GM12892 (cell line): ENCODE measurements around the gene SMIM11.
"Not testable (repeated sequence)": the region's sequence is repeated elsewhere in the genome, so short reads cannot be mapped to it uniquely, and the experiment has no call there.

Source experiments
- DNase-seq: peaks from one replicate; pipeline ENCODE4 v3.0.0; 2011; ENCODE audit not compliant: insufficient read length
- FAIRE-seq: peaks from 2 replicates; lab custom pipeline; 2011; peaks lifted over from hg19 to GRCh38; lab: Jason Lieb, UNC
- POLR2A ChIP-seq: IDR thresholded peaks from 2 replicates; pipeline ENCODE4 v1.6.1; 2011; ENCODE audit warnings: low read depth, low read length, control low read depth
- POLR2AphosphoS5 ChIP-seq: IDR thresholded peaks from 2 replicates; pipeline ENCODE4 v1.6.1; 2011; ENCODE audit warnings: low read depth, low read length, control low read depth
- TAF1 ChIP-seq: IDR thresholded peaks from 2 replicates; pipeline ENCODE4 v1.6.1; 2011; ENCODE audit warnings: low read depth, mild to moderate bottlenecking, control low read depth, low read length, borderline replicate concordance

SMIM11 gene

DNA sequence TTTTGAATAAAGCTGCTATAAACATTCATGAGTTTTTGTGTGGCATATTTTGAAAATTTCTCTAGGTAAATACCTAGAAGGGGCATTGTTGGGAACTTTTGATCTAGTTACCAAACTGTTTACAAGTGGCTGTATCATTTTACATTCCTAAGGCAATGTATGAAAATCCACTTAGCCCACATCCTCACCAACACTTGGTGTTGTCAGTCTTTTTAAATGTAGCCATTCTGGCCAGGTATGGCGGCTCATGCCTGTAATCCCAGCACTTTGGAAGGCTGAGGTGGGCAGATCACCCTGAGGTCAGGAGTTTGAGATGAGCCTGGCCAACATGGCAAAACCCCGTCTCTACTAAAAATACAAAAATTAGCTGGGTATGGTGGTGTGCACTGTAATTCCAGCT, 17.4 kb upstream of the SMIM11 start:
- FAIRE-seq (no peak), DNase-seq (no peak)
- TF ChIP-seq POLR2A (no peak), POLR2AphosphoS5 (no peak), TAF1 (no peak)

GRCh38 chr21:34358866-34359265, 16.4 kb upstream of the SMIM11 start:
- FAIRE-seq, result no peak

DNA sequence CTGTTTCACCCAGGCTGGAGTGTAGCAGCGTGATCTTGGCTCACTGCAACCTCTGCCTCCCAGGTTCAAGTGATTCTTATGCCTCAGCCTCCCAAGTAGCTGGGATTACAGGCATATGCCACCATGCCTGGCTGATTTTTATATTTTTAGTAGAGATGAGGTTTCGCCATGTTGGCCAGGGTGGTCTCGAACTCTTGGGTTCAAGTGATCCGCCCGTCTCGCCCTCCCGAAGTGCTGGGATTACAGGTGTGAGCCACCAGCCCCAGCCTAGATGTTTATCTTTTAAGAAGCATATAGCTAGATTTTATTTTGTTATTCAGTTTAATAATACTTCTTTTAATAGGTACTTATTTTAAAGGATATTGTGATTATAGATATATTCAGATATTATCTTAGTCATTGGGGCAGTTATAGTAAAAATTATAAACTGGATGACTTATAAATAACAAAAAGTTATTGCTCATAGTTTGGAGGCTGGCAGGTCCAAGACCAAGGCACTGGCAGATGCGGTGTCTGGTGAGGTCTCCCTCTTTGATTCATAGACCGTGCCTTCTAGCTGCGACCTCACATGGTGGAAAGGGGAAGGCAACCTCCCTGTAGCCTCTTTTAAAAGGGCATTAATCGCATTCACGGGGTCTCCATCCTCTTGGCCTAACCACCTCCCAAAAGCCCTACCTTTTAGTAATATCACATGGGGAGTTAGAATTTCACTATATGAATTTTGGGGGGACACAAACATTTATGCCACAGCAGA, 14.6 kb upstream of the SMIM11 start:
- TF ChIP-seq TAF1, result no peak
- TF ChIP-seq POLR2A, result no peak
- no peak for TF ChIP-seq POLR2AphosphoS5
- DNase-seq, result no peak
- FAIRE-seq, result no peak

More at GRCh38 chr21:34358866-34359265, 16.4 kb upstream of the SMIM11 start:
- TF ChIP-seq TAF1 (no peak), POLR2AphosphoS5 (no peak), POLR2A (no peak)
- DNase-seq, result no peak

GRCh38 chr21:34362136-34362444, 13.2 kb upstream of the SMIM11 start:
- FAIRE-seq, result no peak
- TF ChIP-seq POLR2AphosphoS5 (no peak), TAF1 (no peak), POLR2A (no peak)
- DNase-seq, result no peak

DNA sequence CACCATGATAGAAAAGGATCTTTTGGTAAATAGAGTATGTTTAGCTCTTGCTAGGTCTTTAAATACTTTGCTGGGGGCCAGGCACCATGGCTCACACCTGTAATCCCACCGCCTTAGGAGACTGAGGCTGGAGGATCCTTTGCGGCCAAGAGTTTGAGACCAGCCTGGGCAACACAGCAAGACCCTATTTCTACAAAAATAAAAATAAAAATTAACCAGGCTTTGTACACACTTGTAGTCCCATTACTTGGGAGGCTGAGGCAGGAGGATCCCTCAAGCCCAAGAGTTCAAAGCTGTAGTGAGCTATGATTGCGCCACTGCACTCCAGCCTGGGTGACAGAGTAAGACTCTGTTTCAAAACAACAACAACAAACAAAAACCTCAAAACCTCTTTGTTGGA, 12.6 kb upstream of the SMIM11 start:
- FAIRE-seq (no peak), DNase-seq (no peak)
- TF ChIP-seq TAF1, result no peak
- TF ChIP-seq POLR2AphosphoS5, result no peak
- TF ChIP-seq POLR2A, result no peak

GRCh38 chr21:34363733-34364132, 11.6 kb upstream of the SMIM11 start, which contains the start of gene KCNE2:
KCNE2 (plus strand) TSS chr21:34364006; CDS start chr21:34370479, 6,473 bp downstream.
- DNase-seq, result no peak
- no peak for FAIRE-seq
- TF ChIP-seq TAF1, result no peak

DNA sequence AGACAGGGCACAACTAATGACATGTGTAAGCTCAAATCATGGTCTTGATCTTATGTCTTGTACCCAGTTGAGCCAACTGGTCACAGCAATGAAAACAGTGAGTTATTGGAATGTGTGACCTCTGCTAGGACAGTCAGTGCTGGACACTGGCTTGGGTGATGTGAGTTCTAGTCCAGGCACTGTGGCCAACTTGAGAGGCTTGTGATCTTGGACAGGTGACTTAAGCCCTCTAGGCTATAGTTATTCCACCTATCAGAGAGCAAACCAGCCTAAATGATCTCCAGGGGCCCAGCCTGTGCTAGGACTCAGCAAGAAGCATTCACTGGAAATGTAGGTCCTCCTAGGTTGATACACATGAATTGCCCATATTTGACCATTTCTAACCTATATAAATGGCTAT, 10.4 kb upstream of the SMIM11 start:
- no peak for TF ChIP-seq TAF1
- TF ChIP-seq POLR2A, result no peak
- no peak for TF ChIP-seq POLR2AphosphoS5
- FAIRE-seq (no peak), DNase-seq (no peak)

GRCh38 chr21:34365809-34366208, 9.5 kb upstream of the SMIM11 start:
- DNase-seq, result no peak
- TF ChIP-seq POLR2A, result no peak
- FAIRE-seq, result no peak

DNA sequence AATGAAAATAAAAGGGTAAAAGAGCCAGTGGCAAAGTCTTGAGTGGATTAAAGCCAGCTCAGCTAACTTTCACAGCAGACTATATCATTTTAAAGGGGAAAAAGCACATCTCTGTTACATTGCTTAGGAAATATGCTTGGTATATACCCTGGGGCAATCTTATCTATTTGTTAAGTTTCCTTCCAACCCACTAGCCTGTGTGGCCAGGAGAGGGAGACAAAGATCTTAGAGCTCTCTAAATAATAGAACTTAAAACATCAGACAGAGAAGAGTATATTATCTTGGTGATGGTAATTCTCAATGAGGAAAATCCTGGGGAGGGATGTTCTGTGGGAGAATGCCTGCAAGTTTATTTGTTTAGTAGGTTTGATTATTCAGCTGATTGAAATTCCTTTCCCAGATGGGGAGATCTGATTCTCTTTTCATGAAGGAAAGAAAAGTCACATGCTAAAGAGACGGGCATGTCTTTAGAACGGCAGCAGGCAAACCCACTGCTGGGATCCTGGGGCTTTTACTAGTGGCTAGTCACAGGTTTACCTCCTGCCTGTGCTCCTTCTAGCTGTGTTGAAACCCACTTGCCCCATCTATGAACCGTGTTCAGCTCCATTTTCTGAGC, 7.9 kb upstream of the SMIM11 start:
- no peak for DNase-seq
- FAIRE-seq, result no peak

GRCh38 chr21:34369741-34370140, 5.6 kb upstream of the SMIM11 start:
- no peak for FAIRE-seq
- no peak for DNase-seq
- no peak for TF ChIP-seq POLR2A
- TF ChIP-seq TAF1, result no peak
- TF ChIP-seq POLR2AphosphoS5, result no peak

More for the DNA sequence above, 7.9 kb upstream of the SMIM11 start:
- TF ChIP-seq TAF1 (no peak), POLR2AphosphoS5 (no peak), POLR2A (no peak)

- no peak for TF ChIP-seq TAF1
- no peak for TF ChIP-seq POLR2AphosphoS5
- no peak for TF ChIP-seq POLR2A
- FAIRE-seq (no peak), DNase-seq (no peak)
Measured at GRCh38 chr21:34372321-34372720, 3.0 kb upstream of the SMIM11 start.

- FAIRE-seq, DNase-seq: not testable (repeated sequence)
Measured at GRCh38 chr21:34374462-34374861, 845 bp upstream of the SMIM11 start.

DNA sequence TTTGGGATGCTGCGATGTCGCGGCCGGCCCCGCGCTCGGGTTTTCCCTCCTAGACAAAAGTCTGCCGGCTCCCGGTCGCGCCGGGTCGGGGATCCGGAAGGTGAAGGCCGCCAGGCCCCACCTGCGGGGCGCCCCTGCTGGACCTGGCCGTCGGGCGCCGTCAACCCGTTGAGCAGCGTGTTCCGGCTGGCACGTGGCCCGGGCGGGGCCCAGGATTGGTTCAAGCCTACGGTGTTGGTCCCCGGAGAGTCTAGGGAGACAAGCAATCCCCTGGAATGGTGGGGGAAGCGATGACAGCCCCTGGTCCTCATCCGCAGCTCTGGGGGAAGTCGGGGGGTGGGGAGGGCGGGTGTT, 289 bp downstream of the SMIM11 start:
- not testable (repeated sequence) for FAIRE-seq, DNase-seq

DNA sequence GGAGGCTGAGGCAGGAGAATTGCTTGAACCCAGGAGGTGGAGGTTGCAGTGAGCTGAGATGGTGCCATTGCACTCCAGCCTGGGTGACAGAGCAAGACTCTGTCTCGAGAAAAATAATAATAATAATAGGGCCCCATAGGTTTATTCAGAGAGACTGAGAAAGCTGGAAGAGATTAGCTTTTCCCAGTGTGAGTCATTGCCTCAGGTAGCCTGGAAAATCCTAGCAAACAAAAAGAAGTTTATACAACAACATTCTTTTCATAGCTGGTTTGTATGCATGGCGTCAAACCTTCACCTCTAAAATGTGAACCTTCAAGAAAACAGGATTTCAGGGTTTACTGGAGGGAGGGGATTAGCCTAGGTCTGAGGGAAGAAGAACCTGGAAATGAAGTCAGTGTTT, 7.8 kb downstream of the SMIM11 start:
- not testable (repeated sequence) for FAIRE-seq, DNase-seq

DNA sequence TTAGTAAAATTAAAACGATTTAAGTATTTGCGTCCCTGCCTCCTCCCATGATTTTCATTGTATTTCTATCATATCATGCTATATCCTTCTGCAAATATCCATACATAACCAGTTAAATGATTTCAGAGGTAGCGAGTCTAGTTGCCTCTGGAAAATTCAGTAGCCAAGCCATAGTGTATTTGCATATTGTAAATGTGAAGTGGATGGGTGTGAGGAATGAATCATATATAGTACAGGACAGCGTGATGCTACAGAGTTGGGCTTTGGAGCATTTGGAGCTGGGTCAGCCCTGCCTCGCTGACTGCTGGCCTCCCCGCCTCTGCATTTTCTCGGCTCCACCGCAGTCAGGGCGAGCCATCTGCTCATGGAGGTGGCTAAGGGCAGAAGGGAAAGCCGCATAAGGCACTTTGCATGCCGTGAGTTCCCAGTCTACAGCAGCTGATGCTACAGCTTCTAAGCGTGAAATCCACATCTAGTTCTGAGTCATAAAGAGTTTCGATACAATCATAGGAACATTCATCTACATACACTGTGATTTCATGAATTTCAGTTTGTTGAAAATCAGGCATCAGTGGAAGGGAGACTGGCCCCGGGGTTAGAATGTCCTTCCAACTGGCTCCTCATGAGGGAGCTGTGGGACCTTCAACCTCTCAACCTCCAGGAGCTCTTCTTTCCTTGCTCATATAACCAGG, 8.6 kb downstream of the SMIM11 start:
- FAIRE-seq, result peak; percentile 98
- DNase-seq, result not testable (repeated sequence)

DNA sequence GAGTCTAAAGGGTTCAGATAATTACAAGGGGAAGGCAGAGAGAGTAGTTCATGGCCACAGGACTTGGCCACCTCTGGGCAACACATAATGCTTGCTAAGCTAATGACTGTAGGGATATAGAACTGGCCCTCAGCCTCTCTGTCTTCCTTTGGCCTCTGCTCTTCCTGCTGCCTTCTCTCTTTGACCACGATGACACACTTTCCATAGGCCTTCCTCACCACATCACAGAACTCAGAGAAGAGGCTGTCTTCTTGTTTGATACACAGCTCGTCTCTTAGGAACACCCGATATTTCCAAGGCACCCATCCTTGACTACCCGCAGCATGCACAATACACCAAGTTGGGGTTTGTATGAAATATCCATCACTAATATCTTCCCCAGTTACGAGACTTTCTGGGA, 25.2 kb downstream of the SMIM11 start:
- not testable (repeated sequence) for FAIRE-seq, DNase-seq

- DNase-seq, FAIRE-seq: not testable (repeated sequence)
Measured at GRCh38 chr21:34404742-34405141, 29.4 kb downstream of the SMIM11 start.
